ENCODE measurements around the gene TMEM47. TPM values are rescaled to one million over a fixed set of nuclear protein-coding genes. Genes with fewer than 3 reads are reported as not detected.
A peak's percentile ranks its signal among the peaks of the same experiment; 100 is the strongest.

Gene TMEM47
- polyA plus RNA-seq, 1 donor from 2014 or later: 29.1 TPM

GRCh38 chrX:34584781-34585180 is 72.3 kb downstream of the TMEM47 start:
- Histone ChIP-seq H3K9me2 (ENCODE audit: insufficient read depth, low read length) (no peaks in the 10 kb centered on the region), H3F3A (ENCODE audit: insufficient read depth, low read length, poor library complexity, severe bottlenecking) (no peaks in the 10 kb centered on the region), H3K79me2 (replicated peaks; ENCODE audit: insufficient read depth, low read length) (no peaks in the 10 kb centered on the region), H3K36me3 (ENCODE audit: insufficient read depth, low read length) (no peaks in the 10 kb centered on the region), H3K4me3 (ENCODE audit: low read length) (peak overlapping the region; percentile 31), H3K4me2 (ENCODE audit: low read length) (no peak overlapping the region), H3K27ac (ENCODE audit: low read length) (peak overlapping the region; percentile 55), H3K27me3 (ENCODE audit: insufficient read depth, low read depth, low read length) (no peaks in the 10 kb centered on the region), H4K20me1 (ENCODE audit: insufficient read depth) (no peaks in the 10 kb centered on the region), H3K9ac (ENCODE audit: low read length) (no peak overlapping the region), H2AFZ (ENCODE audit: low read depth, low read length) (no peak overlapping the region), H3K9me3 (ENCODE audit: low read length) (no peaks in the 10 kb centered on the region)
- TF ChIP-seq REST (IDR thresholded peaks at IDR 0.05; ENCODE audit: borderline replicate concordance) (no peak), CTCF (IDR thresholded peaks at IDR 0.05; ENCODE audit: poor library complexity, severe bottlenecking) (no peak), TAF1 (IDR thresholded peaks at IDR 0.05; ENCODE audit: low read depth) (no peak), POLR2AphosphoS5 (IDR thresholded peaks at IDR 0.05) (no peak), RAD21 (conservative IDR thresholded peaks at IDR 0.05) (no peak), EZH2 (IDR thresholded peaks at IDR 0.05; ENCODE audit: borderline replicate concordance, insufficient read depth, low read length, poor library complexity, severe bottlenecking) (no peak), MXI1 (conservative IDR thresholded peaks at IDR 0.05; ENCODE audit: poor library complexity, severe bottlenecking) (no peak), SMC3 (conservative IDR thresholded peaks at IDR 0.05; ENCODE audit: poor library complexity) (no peak), EP300 (conservative IDR thresholded peaks at IDR 0.05; ENCODE audit: poor library complexity, severe bottlenecking) (no peak)

- H3K4me2 ChIP-seq (ENCODE audit: low read length): no peak overlapping the region
Measured at GRCh38 chrX:34580069-34580468, 77.0 kb downstream of the TMEM47 start.

More at GRCh38 chrX:34580069-34580468, 77.0 kb downstream of the TMEM47 start:
- Histone ChIP-seq H3K79me2 (replicated peaks; ENCODE audit: insufficient read depth, low read length) (no peaks in the 10 kb centered on the region), H3K4me3 (ENCODE audit: low read length) (no peak overlapping the region), H4K20me1 (ENCODE audit: insufficient read depth) (no peaks in the 10 kb centered on the region), H3K27me3 (ENCODE audit: insufficient read depth, low read depth, low read length) (no peaks in the 10 kb centered on the region), H3K27ac (ENCODE audit: low read length) (no peak overlapping the region), H3K9me2 (ENCODE audit: insufficient read depth, low read length) (no peaks in the 10 kb centered on the region), H3K9me3 (ENCODE audit: low read length) (no peaks in the 10 kb centered on the region), H3K36me3 (ENCODE audit: insufficient read depth, low read length) (no peaks in the 10 kb centered on the region), H2AFZ (ENCODE audit: low read depth, low read length) (no peak overlapping the region), H3K9ac (ENCODE audit: low read length) (no peak overlapping the region), H3F3A (ENCODE audit: insufficient read depth, low read length, poor library complexity, severe bottlenecking) (no peaks in the 10 kb centered on the region)
- TF ChIP-seq EP300 (conservative IDR thresholded peaks at IDR 0.05; ENCODE audit: poor library complexity, severe bottlenecking): no peak
- no peak for TF ChIP-seq REST (IDR thresholded peaks at IDR 0.05; ENCODE audit: borderline replicate concordance)
- TF ChIP-seq SMC3 (conservative IDR thresholded peaks at IDR 0.05; ENCODE audit: poor library complexity): no peak
- no peak for TF ChIP-seq TAF1 (IDR thresholded peaks at IDR 0.05; ENCODE audit: low read depth)
